HL-60 (cell line): ENCODE data around the gene MYO16.

Experiments used
- CTCF ChIP-seq: IDR thresholded peaks from one replicate; pipeline ENCODE4 v1.5.1; 2011; ENCODE audit warnings: low read length, control low read depth, inconsistent platforms; ENCODE audit not compliant: insufficient read depth
- GABPA ChIP-seq: IDR thresholded peaks from 2 replicates; pipeline ENCODE4 v1.6.1; 2012; ENCODE audit warnings: low read depth
- POLR2AphosphoS5 ChIP-seq: IDR thresholded peaks from 2 replicates; pipeline ENCODE4 v1.6.1; 2012; ENCODE audit warnings: low read depth
- SPI1 ChIP-seq: IDR thresholded peaks from 2 replicates; pipeline ENCODE4 v1.6.1; 2012; ENCODE audit warnings: low read depth, mild to moderate bottlenecking, borderline replicate concordance
- TF ChIP-seq, protein P1 (sequence below): IDR thresholded peaks from 2 replicates; pipeline ENCODE4 v1.6.1; 2012; ENCODE audit warnings: low read depth; ENCODE audit not compliant: insufficient replicate concordance

DNA sequence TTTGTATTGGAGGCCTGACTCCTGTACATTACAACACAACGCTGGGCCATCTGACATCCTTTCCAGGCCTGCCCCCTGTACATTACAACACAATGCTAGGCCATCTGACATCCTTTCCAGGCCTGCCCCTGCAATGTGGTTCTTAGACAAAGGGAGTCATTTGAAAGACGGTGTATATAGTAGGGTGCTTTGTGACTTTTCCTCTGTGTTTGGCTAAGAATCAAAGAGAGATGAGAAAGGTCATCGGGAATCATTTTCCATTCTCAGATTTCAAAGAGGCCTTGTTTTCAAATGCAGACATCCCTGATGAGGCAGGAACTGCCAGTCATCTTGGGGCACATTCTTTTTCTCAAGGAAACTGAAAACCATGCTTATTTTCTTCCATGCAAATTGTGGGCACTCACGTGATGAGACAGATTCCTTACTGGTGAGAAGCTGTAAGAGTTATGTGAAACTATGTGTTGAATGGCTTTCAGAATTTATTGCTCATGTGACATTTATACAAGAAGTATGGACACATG is 551.6 kb downstream of the MYO16 start:
- TF ChIP-seq CTCF (no peak), POLR2AphosphoS5 (no peak), SPI1 (no peak), GABPA (no peak)
- TF ChIP-seq, protein P1, sequence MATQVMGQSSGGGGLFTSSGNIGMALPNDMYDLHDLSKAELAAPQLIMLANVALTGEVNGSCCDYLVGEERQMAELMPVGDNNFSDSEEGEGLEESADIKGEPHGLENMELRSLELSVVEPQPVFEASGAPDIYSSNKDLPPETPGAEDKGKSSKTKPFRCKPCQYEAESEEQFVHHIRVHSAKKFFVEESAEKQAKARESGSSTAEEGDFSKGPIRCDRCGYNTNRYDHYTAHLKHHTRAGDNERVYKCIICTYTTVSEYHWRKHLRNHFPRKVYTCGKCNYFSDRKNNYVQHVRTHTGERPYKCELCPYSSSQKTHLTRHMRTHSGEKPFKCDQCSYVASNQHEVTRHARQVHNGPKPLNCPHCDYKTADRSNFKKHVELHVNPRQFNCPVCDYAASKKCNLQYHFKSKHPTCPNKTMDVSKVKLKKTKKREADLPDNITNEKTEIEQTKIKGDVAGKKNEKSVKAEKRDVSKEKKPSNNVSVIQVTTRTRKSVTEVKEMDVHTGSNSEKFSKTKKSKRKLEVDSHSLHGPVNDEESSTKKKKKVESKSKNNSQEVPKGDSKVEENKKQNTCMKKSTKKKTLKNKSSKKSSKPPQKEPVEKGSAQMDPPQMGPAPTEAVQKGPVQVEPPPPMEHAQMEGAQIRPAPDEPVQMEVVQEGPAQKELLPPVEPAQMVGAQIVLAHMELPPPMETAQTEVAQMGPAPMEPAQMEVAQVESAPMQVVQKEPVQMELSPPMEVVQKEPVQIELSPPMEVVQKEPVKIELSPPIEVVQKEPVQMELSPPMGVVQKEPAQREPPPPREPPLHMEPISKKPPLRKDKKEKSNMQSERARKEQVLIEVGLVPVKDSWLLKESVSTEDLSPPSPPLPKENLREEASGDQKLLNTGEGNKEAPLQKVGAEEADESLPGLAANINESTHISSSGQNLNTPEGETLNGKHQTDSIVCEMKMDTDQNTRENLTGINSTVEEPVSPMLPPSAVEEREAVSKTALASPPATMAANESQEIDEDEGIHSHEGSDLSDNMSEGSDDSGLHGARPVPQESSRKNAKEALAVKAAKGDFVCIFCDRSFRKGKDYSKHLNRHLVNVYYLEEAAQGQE: no peak
